Omental fat pad (tissue), 4 donors: ENCODE data around the gene PLA2G3. TPM values are rescaled to one million over a fixed set of nuclear protein-coding genes. Genes with fewer than 3 reads are reported as not detected.
"Not testable (repeated sequence)": the region's sequence is repeated elsewhere in the genome, so short reads cannot be mapped to it uniquely, and the experiment has no call there.

ENCODE experiments used
- ATAC-seq: fragments of 150-250 bp; one replicate; pipeline ENCODE4 v1.9.1; 2016; ENCODE audit warnings: mild to moderate bottlenecking, moderate library complexity; ENCODE audit not compliant: low FRiP score
- DNase-seq: peaks from one replicate; pipeline ENCODE4 v3.0.0-alpha.2; 2019; ENCODE audit warnings: low spot score
- total RNA-seq, 4 donors: library from RNA; depleted of rRNA; stranded (reverse); fragments of >200 nt; gene quantifications; one replicate each; pipeline ENCODE4 v1.1.0, GENCODE V29; 2016
- TF ChIP-seq, protein P1 (sequence below), 3 donors: fragments of 450-650 bp; IDR thresholded peaks; one replicate each; pipeline ENCODE4 v1.5.1; 2016 to 2017; ENCODE audit warnings: antibody characterized with exemption in 3 of 3, mild to moderate bottlenecking in 3 of 3, moderate library complexity in 2 of 3

The PLA2G3 gene
- total RNA-seq, 4 donors from 2014 or later: not detected

DNA sequence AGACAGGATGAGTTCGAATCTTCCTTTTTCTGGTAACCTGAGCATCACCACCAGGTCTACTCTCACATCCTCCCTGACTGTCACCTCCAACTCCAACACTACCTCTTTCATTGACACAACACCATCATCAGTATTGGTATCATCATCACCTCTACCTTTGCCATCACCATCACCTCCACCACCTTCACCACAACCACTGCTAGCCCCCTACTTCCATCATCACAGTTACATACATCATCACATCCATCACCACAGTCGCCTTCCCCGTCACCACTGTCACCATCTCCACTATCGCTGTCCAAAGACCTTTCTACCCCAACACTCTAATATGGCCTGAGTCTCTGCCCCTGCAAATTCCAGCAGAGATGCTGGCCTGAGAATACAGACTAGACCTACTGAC lies 18.9 kb downstream of the PLA2G3 start:
- ATAC-seq (no peak), DNase-seq (no peak)
- TF ChIP-seq, protein P1, sequence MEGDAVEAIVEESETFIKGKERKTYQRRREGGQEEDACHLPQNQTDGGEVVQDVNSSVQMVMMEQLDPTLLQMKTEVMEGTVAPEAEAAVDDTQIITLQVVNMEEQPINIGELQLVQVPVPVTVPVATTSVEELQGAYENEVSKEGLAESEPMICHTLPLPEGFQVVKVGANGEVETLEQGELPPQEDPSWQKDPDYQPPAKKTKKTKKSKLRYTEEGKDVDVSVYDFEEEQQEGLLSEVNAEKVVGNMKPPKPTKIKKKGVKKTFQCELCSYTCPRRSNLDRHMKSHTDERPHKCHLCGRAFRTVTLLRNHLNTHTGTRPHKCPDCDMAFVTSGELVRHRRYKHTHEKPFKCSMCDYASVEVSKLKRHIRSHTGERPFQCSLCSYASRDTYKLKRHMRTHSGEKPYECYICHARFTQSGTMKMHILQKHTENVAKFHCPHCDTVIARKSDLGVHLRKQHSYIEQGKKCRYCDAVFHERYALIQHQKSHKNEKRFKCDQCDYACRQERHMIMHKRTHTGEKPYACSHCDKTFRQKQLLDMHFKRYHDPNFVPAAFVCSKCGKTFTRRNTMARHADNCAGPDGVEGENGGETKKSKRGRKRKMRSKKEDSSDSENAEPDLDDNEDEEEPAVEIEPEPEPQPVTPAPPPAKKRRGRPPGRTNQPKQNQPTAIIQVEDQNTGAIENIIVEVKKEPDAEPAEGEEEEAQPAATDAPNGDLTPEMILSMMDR (IDR thresholded peaks at IDR 0.05): no peak

DNA sequence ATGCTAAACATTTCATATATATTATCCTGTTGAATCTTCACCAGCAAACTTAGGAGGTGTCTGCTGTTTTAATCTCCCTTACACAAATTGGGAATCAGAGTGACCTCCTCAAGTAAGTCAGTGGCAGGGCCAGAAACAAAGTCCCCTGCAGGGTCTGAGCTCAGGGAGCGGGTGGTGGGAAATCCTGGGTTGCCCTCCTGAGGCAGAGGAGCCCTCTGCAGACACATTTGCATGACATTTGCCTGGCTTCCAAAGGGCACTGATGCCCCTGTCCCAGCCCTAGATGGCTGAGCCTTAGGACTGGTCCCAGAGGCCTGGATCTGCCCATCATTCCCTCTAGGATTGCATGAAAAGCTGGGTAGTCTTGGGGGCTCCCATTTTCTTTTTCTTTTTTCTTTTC lies 19.7 kb downstream of the PLA2G3 start:
- TF ChIP-seq, protein P1 (IDR thresholded peaks at IDR 0.05): no peak
- DNase-seq (no peak), ATAC-seq (no peak)

DNA sequence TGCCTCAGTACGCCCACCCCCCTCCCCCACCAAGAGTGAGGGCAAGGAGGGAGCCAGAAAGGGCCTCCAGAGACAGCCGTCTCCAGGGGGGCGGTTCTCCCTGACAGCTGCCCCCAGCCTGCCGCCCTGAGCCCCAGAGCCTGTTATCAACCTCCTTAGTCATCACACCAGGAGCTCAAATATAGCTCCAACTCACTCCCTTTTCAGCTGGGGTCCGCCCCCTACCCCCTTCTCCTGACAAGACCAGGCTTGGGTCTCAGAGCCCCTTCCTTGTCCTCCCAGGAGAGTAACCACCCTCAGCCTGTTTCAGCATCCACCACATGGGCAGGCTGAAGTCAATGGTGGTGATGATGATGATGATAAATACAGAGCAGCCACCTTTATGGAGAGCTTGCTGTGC lies 20.1 kb downstream of the PLA2G3 start:
- no peak for DNase-seq
- no peak for ATAC-seq
- TF ChIP-seq, protein P1 (IDR thresholded peaks at IDR 0.05): no peak

DNA sequence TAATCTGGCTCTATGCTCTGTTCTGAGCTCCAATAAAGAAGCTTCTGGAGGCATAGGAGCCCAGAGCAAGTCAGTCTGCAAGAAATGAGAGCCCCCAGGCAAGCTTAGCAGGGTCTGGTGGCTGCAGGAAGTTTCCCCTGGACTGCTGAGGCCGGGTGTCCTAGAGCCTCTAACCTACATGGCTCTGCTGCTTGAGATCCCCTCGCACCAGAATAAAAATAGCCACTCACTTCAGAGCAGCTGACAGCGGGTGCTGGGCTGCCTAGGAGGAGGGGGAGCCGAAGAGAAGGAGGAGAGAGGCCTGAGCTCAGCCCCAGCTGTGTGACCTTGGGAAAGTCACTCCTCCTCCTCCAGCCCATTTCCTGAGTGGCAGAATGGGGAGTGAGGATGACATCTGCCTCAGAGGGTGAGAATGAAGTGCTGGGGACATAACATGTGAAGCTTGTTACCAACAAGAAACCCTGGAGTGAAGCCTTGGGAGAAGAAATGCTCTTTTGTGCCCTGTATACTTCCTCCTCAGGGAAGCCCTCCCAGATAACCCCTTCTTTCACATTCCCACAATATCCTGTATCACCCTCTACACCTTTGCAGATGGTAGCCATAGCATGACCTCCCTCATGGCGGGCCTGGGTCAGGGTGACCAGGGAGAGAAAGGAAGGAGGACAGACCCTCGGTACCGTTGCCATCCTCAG lies 21.1 kb downstream of the PLA2G3 start:
- TF ChIP-seq, protein P1 (IDR thresholded peaks at IDR 0.05): no peak
- DNase-seq (no peak), ATAC-seq (no peak)

DNA sequence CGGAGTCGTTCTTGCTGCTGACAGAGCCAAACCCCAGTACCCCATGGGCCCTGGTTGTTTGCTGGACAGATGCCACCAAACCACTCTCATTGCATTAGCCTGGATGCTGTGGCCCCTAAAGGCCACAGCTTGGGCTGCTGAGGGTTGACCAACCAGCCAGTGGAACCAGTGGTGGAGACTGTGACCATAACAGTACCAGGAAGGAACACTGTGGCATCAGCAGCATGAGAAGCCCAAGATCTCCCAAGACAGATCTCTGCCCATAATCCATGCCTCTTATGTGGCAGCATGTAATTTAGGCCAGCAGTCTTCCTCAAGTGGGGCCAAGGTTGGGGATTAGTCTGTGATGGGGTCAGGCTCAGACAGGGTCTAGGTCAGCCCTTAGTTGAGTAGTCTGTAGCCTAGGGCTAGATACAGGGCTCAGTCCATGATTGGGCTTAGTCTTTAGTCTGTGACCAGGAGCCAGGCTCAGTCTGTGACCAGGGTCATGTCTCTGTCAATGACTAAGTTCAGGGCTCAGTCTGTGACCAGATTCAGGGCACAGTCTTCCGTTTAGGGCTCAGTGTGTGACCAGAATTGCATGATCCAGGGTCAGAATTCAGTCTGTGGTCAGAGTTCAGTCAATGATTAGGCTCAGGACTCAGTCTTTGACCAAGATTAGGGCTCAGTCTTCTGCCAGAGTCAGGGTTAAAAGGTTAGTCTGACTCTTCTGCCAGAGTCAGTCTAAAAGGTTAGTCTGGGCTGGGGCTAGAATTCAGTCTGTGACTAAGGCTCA lies 22.1 kb downstream of the PLA2G3 start:
- ATAC-seq: no peak
- TF ChIP-seq, protein P1 (IDR thresholded peaks at IDR 0.05): no peak

DNA sequence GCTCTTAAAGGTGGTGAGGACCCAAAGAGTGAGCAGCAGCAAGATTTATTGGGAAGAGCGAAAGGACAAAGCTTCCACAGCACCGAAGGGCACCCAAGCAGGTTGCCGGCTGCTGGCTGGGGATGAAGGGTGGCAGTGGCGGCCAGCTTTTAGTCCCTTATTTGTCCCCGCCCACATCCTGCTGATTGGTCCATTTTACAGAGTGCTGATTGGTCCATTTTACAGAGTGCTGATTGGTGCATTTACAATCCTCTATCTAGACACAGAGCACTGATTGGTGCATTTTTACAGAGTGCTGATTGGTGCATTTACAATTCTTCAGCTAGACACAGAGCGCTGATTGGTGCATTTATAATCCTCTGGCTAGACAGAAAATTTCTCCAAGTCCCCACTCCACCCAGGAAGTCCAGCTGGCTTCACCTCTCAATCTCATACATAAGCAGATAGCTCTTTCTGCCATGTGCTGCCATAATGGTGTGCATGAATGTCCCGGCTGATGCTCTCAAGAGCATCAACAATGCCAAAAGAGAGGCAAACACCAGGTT lies 27.7 kb downstream of the PLA2G3 start:
- ATAC-seq, DNase-seq: not testable (repeated sequence)

More for the DNA sequence above, 22.1 kb downstream of the PLA2G3 start:
- DNase-seq: no peak

DNA sequence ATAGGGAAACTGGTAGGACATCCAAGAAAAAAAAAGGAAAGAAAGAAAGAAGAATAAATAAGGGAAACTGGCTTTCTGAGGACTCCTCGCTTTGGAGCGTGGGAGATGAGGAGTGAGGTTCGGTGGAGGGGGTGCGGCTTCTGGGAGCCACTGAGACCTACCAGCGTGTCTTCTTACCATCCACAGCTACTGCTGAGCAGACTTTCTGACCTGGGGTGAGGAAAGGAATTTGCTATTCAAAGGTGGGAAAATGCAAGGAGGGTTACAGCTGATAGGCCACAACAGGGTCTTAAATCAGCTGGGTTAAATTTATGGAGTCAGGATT lies 32.5 kb downstream of the PLA2G3 start:
- peak; percentile 1 for ATAC-seq
- no peak for DNase-seq
- TF ChIP-seq, protein P1 (IDR thresholded peaks at IDR 0.05): peak in 2 of 3 donors; percentile 14 to 17
